ENCODE measurements around the gene ZIM2. TPM values are rescaled to one million over a fixed set of nuclear protein-coding genes. Genes with fewer than 3 reads are reported as not detected.

ZIM2 gene
- total RNA-seq, 1 donor from 2014 or later: 0.74 TPM

DNA sequence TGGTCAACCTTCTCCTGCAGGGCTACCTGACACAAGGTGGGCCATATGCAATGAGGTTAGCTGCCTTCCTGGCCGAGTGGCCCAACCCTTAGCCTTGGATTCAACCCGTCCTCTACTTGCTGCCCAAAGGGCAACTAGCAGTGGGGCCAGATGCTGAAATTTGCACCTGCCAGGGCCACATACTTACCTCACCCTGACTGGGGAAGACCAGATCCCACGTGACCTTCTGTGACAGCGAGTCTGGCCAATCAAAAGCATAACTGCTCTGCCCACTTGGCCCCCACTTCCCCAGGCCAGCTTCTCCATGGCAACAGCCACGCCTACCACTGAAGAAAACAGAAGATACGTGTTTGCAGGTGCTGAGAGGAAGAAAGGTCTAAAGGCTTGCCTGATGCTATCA, 10.9 kb downstream of the ZIM2 start:
- no peak overlapping the region for H3K27ac ChIP-seq
- no peak overlapping the region for H3K4me3 ChIP-seq
- no peaks in the 10 kb centered on the region for H3K36me3 ChIP-seq
- no peak for DNase-seq (ENCODE audit: extremely low spot score in 2 of 2)
- peaks cover 12% of the 10 kb centered on the region for H3K4me1 ChIP-seq
- H3K9me3 ChIP-seq: no peaks in the 10 kb centered on the region
- TF ChIP-seq POLR2A (IDR thresholded peaks at IDR 0.05): no peak
- TF ChIP-seq, protein P1, sequence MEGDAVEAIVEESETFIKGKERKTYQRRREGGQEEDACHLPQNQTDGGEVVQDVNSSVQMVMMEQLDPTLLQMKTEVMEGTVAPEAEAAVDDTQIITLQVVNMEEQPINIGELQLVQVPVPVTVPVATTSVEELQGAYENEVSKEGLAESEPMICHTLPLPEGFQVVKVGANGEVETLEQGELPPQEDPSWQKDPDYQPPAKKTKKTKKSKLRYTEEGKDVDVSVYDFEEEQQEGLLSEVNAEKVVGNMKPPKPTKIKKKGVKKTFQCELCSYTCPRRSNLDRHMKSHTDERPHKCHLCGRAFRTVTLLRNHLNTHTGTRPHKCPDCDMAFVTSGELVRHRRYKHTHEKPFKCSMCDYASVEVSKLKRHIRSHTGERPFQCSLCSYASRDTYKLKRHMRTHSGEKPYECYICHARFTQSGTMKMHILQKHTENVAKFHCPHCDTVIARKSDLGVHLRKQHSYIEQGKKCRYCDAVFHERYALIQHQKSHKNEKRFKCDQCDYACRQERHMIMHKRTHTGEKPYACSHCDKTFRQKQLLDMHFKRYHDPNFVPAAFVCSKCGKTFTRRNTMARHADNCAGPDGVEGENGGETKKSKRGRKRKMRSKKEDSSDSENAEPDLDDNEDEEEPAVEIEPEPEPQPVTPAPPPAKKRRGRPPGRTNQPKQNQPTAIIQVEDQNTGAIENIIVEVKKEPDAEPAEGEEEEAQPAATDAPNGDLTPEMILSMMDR (IDR thresholded peaks at IDR 0.05): no peak
- no peak for TF ChIP-seq POLR2AphosphoS5 (IDR thresholded peaks at IDR 0.05; ENCODE audit: insufficient read depth in 1 of 2, low read depth in 1 of 2)
- H3K27me3 ChIP-seq: no peaks in the 10 kb centered on the region
- intact Hi-C loops (cut with DNase I): no loop called here

DNA sequence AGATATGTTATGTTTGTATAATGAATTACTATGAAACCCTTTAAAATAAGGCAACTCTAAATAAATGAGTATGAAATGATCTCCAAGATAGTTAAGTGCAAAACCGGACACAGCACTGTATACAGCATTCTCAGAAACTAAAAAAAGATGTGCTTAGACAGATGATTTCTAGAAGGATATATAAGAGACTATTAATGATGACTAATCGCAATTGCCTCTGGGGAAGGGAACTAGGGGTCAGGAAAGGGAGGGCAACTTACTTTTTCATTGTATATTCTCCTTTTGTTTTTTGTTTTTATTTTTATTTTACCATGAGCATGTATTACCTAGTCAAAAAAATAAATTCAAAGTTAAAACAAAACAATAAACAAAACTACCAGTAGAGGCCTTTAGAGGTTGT, 12.8 kb downstream of the ZIM2 start:
- DNase-seq (ENCODE audit: extremely low spot score in 2 of 2): no peak
- H3K9me3 ChIP-seq: no peaks in the 10 kb centered on the region
- peaks cover 12% of the 10 kb centered on the region for H3K4me1 ChIP-seq
- H3K27ac ChIP-seq: no peak overlapping the region
- TF ChIP-seq POLR2AphosphoS5 (IDR thresholded peaks at IDR 0.05; ENCODE audit: insufficient read depth in 1 of 2, low read depth in 1 of 2) (no peak), POLR2A (IDR thresholded peaks at IDR 0.05) (no peak)
- TF ChIP-seq, protein P1 (IDR thresholded peaks at IDR 0.05): no peak
- H3K36me3 ChIP-seq: no peaks in the 10 kb centered on the region
- H3K4me3 ChIP-seq: no peak overlapping the region
- intact Hi-C loops (cut with DNase I): no loop called here
- no peaks in the 10 kb centered on the region for H3K27me3 ChIP-seq

DNA sequence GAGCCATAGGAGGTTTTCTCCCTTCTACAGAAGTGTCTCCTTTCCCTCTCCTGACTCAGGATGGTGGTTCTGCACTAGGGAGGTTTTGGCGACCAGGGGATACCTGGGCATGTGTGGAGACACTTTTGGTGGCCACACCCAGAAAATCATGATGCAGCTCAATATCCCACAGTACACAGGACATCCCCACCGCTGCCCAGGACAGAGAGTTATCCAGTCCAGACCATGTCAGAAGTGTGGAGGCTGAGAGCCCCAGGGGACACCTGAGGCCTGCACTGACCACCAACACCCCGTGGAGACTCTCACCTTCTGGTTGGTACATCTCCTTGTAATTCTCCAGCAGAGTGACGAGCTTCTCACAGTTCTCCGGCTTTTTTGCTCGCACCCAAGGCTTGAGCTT, 16.6 kb downstream of the ZIM2 start:
- intact Hi-C loops (cut with DNase I): no loop called here
- Histone ChIP-seq H3K4me3 (no peak overlapping the region), H3K4me1 (no peaks in the 10 kb centered on the region), H3K27ac (no peak overlapping the region), H3K36me3 (peaks cover 0 to 9% of the 10 kb centered on the region in 2 donors), H3K9me3 (no peaks in the 10 kb centered on the region), H3K27me3 (no peaks in the 10 kb centered on the region)
- DNase-seq (ENCODE audit: extremely low spot score in 2 of 2): peak in 1 of 2 donors; percentile 52
- TF ChIP-seq POLR2A (IDR thresholded peaks at IDR 0.05) (no peak), POLR2AphosphoS5 (IDR thresholded peaks at IDR 0.05; ENCODE audit: insufficient read depth in 1 of 2, low read depth in 1 of 2) (no peak)
- TF ChIP-seq, protein P1 (IDR thresholded peaks at IDR 0.05): no peak

GRCh38 chr19:56823417-56823816, 17.1 kb downstream of the ZIM2 start:
- no peak overlapping the region for H3K27ac ChIP-seq
- peaks cover 0 to 9% of the 10 kb centered on the region in 2 donors for H3K36me3 ChIP-seq
- no peaks in the 10 kb centered on the region for H3K27me3 ChIP-seq
- TF ChIP-seq, protein P1 (IDR thresholded peaks at IDR 0.05): no peak
- TF ChIP-seq POLR2AphosphoS5 (IDR thresholded peaks at IDR 0.05; ENCODE audit: insufficient read depth in 1 of 2, low read depth in 1 of 2) (no peak), POLR2A (IDR thresholded peaks at IDR 0.05) (no peak)
- no peaks in the 10 kb centered on the region for H3K9me3 ChIP-seq
- no peak overlapping the region for H3K4me3 ChIP-seq
- no peaks in the 10 kb centered on the region for H3K4me1 ChIP-seq
- intact Hi-C loops (cut with DNase I): no loop called here
- DNase-seq (ENCODE audit: extremely low spot score in 2 of 2): no peak

GRCh38 chr19:56822755-56823154, 17.8 kb downstream of the ZIM2 start:
- H3K27ac ChIP-seq: no peak overlapping the region
- intact Hi-C loops (cut with DNase I): no loop called here
- H3K27me3 ChIP-seq: no peaks in the 10 kb centered on the region
- no peaks in the 10 kb centered on the region for H3K9me3 ChIP-seq
- no peaks in the 10 kb centered on the region for H3K4me1 ChIP-seq
- no peak for TF ChIP-seq POLR2A (IDR thresholded peaks at IDR 0.05)
- TF ChIP-seq, protein P1 (IDR thresholded peaks at IDR 0.05): no peak
- TF ChIP-seq POLR2AphosphoS5 (IDR thresholded peaks at IDR 0.05; ENCODE audit: insufficient read depth in 1 of 2, low read depth in 1 of 2): no peak
- H3K36me3 ChIP-seq: peaks cover 0 to 9% of the 10 kb centered on the region in 2 donors
- no peak for DNase-seq (ENCODE audit: extremely low spot score in 2 of 2)
- no peak overlapping the region for H3K4me3 ChIP-seq

All from vagina (tissue), 2 donors.